Naive thymus-derived CD4-positive, alpha-beta T cell (primary cell): ENCODE measurements around the gene CCNL2. TPM values are rescaled to one million over a fixed set of nuclear protein-coding genes. Genes with fewer than 3 reads are reported as not detected.

Experiments used
- ATAC-seq: fragments of 150-1000 bp; cut with Tn5 transposase; 2 replicates; pipeline ENCODE4 v1.10.0; 2021; ENCODE audit warnings: mild to moderate bottlenecking, moderate library complexity
- CTCF ChIA-PET: fragments of 350-600 bp; sonication (Branson Sonifier 250); formaldehyde crosslinking; loops from one replicate; lab custom pipeline; 2021; ENCODE audit warnings: antibody characterized with exemption; lab: Charles Lee
- POLR2A ChIA-PET: fragments of 350-600 bp; sonication (Branson Sonifier 250); formaldehyde crosslinking; loops from one replicate; lab custom pipeline; 2021; ENCODE audit warnings: antibody characterized with exemption, inconsistent platforms; lab: Charles Lee
- DNase-seq, 9 donors: peaks; one replicate each; pipeline versions ENCODE4 v3.0.0 to v3.0.0-alpha.2; 2020 to 2022; ENCODE audit warnings: mixed read lengths in 1 of 9
- H3K27ac ChIP-seq: one replicate; pipeline ENCODE4 v1.7.0; 2013; ENCODE audit warnings: mild to moderate bottlenecking, low read depth, low read length, moderate library complexity
- H3K27me3 ChIP-seq, 2 donors: one replicate each; pipeline ENCODE4 v1.7.0; 2013; ENCODE audit warnings: low read length in 2 of 2, mild to moderate bottlenecking in 2 of 2, moderate library complexity in 2 of 2; ENCODE audit not compliant: control insufficient read depth in 2 of 2, insufficient read depth in 2 of 2
- H3K36me3 ChIP-seq, 3 experiments: 1 replicate in 2 of 3; 2 replicates in 1 of 3; pipeline ENCODE4 v1.7.0; 2013; ENCODE audit warnings: low read length in 3 of 3, mild to moderate bottlenecking in 3 of 3, moderate library complexity in 1 of 3; ENCODE audit not compliant: insufficient read depth in 3 of 3, control insufficient read depth in 2 of 3
- H3K4me1 ChIP-seq, 2 donors: one replicate each; pipeline ENCODE4 v1.7.0; 2013; ENCODE audit warnings: low read length in 2 of 2, mild to moderate bottlenecking in 2 of 2, moderate library complexity in 1 of 2; ENCODE audit not compliant: control insufficient read depth in 2 of 2, insufficient read depth in 2 of 2
- H3K4me3 ChIP-seq: 2 replicates; pipeline ENCODE4 v1.7.0; 2013; ENCODE audit warnings: mild to moderate bottlenecking, low read length
- H3K9me3 ChIP-seq, 3 experiments: 1 replicate in 2 of 3; 2 replicates in 1 of 3; pipeline ENCODE4 v1.7.0; 2013; ENCODE audit warnings: low read length in 3 of 3; ENCODE audit not compliant: control insufficient read depth in 2 of 3
- H3K27ac Mint-ChIP-seq, 9 donors: one replicate each; pipeline ENCODE4 v1.8.0; 2020 to 2022; ENCODE audit warnings: mixed read lengths in 9 of 9, mild to moderate bottlenecking in 8 of 9, moderate library complexity in 5 of 9, inconsistent platforms in 2 of 9
- H3K27me3 Mint-ChIP-seq, 5 donors: one replicate each; pipeline ENCODE4 v1.8.0; 2021 to 2022; ENCODE audit warnings: mixed read lengths in 5 of 5, mild to moderate bottlenecking in 1 of 5
- H3K36me3 Mint-ChIP-seq, 5 donors: one replicate each; pipeline ENCODE4 v1.8.0; 2020 to 2022; ENCODE audit warnings: mixed read lengths in 5 of 5, mild to moderate bottlenecking in 3 of 5, inconsistent platforms in 1 of 5
- H3K4me1 Mint-ChIP-seq, 7 donors: one replicate each; pipeline ENCODE4 v1.8.0; 2020 to 2022; ENCODE audit warnings: mixed read lengths in 7 of 7, mild to moderate bottlenecking in 3 of 7, inconsistent platforms in 1 of 7
- H3K4me3 Mint-ChIP-seq, 10 donors: one replicate each; pipeline ENCODE4 v1.8.0; 2020 to 2022; ENCODE audit warnings: mild to moderate bottlenecking in 10 of 10, mixed read lengths in 10 of 10, moderate library complexity in 6 of 10, inconsistent platforms in 2 of 10
- H3K9me3 Mint-ChIP-seq, 11 donors: one replicate each; pipeline ENCODE4 v1.8.0; 2020 to 2022; ENCODE audit warnings: mixed read lengths in 11 of 11, mild to moderate bottlenecking in 4 of 11, inconsistent platforms in 1 of 11, moderate library complexity in 1 of 11
- intact Hi-C, 2 donors: fragments of 100-400 bp; cut with micrococcal nuclease; formaldehyde crosslinking; loops; one replicate each; pipeline ENCODE4 v1.15.1; 2023
- polyA plus RNA-seq, 2 donors: library from polyadenylated mRNA; unstranded; fragments of 300-500 nt; fragmentation: Illumina TruSeq; gene quantifications; one replicate each; pipeline ENCODE4 v1.2.3, GENCODE V29; 2021
- total RNA-seq, 6 experiments: library from RNA in 5 of 6; stranded (reverse) in 5 of 6; gene quantifications; 1 replicate in 5 of 6; 2 replicates in 1 of 6; pipeline ENCODE4 v1.2.3 and lab custom pipeline; 2021 to 2026

CCNL2 gene
- total and polyA plus RNA-seq, 7 experiments from 2014 or later, result 16.3 to 403 (median 238) TPM

DNA sequence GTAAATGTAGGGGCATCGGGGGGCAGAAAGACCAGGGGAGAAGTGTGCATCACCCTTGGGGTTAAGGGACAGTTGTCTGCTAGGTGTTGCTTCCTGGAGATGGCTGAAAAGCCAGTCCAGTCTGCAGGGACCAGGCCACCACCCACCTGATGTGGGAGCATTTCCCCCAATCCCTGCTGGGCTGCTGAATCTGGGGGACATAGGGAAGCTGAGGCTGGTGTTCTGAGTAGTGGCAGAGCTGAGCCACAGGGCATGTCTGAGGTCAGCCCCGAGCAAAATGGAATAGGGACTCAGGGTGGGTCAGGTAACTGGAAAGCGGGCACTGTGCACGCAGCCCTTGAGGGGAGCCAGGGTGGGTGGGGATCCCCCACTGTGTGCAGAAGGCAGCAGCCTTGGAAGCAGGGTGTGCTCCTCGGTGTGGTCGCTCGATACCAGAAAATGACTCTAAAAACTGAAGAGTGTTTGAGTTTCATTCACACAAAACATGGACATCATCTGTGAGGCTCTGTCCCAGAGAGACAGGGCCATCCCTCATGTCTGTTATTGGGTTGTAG is 2.4 kb upstream of the CCNL2 start:
- H3K27ac Mint-ChIP-seq, result peak overlapping the region in 8 of 9 donors; percentile 21 to 89 (median 78)
- ChIA-PET POLR2A (no interaction called here), CTCF (interaction anchor here (0.6 kb wide), 1 partner anchor 109 kb away, joined by 5 read pairs; no protein-coding TSS in a partner anchor)
- H3K4me3 ChIP-seq, result no peak overlapping the region
- H3K4me3 Mint-ChIP-seq, result peak overlapping the region; percentile 37 to 94 (median 50)
- DNase-seq, result no peak
- peaks cover 0 to 32% (median 11%) of the 10 kb centered on the region in 5 donors for H3K36me3 Mint-ChIP-seq
- no peaks in the 10 kb centered on the region for H3K9me3 ChIP-seq
- no peaks in the 10 kb centered on the region for H3K27me3 ChIP-seq
- intact Hi-C loops, result loop anchor here in 1 of 2 donors (10.0 kb wide), 1 partner anchor 213 kb away; the partner anchor contains the start of gene MIB2
- peaks cover 13 to 62% (median 20%) of the 10 kb centered on the region in 3 experiments for H3K36me3 ChIP-seq
- H3K4me1 ChIP-seq, result peaks cover 31 to 34% of the 10 kb centered on the region in 2 donors
- H3K27ac ChIP-seq, result no peak overlapping the region
- no peak for ATAC-seq
- peaks cover 10 to 66% (median 44%) of the 10 kb centered on the region in 7 donors for H3K4me1 Mint-ChIP-seq
- H3K9me3 Mint-ChIP-seq, result peaks cover 0 to 6% (median 0%) of the 10 kb centered on the region in 11 donors
- no peaks in the 10 kb centered on the region for H3K27me3 Mint-ChIP-seq

DNA sequence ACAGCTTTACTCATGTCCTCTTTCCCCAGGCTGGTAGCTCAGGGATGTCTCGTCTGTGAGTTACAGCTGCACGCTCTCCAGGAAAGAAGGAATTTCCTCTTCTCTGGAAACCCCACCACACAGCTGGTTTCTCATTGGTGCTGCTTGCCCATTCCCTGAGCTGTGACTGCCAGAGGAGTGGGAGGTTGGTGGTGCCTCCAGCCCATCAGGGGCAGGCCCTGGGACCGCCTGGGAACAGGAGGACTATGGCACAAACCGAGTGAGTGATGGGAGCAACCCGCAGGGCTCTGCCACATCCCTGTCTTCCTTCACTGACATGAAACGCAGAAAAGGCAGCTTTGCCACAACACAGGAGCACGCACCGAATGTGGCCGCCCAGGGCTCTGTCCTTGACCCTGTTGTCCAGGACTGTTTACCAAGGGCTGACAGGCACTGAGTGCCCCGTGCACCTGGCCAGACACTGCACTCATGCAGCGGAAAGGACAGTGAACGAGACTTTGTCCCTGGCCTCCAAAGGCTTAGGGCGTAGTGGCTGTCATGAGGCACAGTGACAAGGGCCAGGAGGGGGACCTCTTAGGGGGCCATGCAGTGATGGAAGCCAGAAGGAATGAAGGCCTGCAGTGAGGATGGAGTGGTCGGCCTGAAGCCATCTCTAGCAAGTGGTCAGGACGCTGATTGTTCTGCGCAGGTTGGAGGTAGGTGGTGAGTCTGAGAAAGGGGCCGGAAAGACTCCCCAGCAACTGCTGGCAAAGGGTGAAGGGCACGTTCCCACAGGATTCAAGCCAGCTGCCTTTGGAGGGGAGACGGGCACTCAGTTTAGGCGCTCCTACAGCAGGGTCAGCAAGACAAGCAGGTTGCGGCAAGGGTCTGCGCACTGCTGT is 1.7 kb upstream of the CCNL2 start:
- CTCF ChIA-PET, result interaction anchor here (0.6 to 2.2 kb wide), 2 partner anchors 29 to 110 kb away, joined by 5 to 7 read pairs; no protein-coding TSS in a partner anchor
- no peak for ATAC-seq
- H3K27me3 ChIP-seq, result no peaks in the 10 kb centered on the region
- Mint-ChIP-seq H3K4me3 (peak overlapping the region; percentile 85 to 94 (median 90)), H3K27ac (peak overlapping the region; percentile 21 to 91 (median 88)), H3K4me1 (peaks cover 10 to 60% (median 39%) of the 10 kb centered on the region in 7 donors), H3K36me3 (peaks cover 0 to 28% (median 11%) of the 10 kb centered on the region in 5 donors), H3K9me3 (peaks cover 0 to 3% (median 0%) of the 10 kb centered on the region in 11 donors), H3K27me3 (no peaks in the 10 kb centered on the region)
- intact Hi-C loops, result loop anchor here in 1 of 2 donors (10.0 kb wide), 1 partner anchor 214 kb away; the partner anchor contains the start of gene MIB2
- peak overlapping the region; percentile 87 for H3K27ac ChIP-seq
- peaks cover 24 to 28% of the 10 kb centered on the region in 2 donors for H3K4me1 ChIP-seq
- peaks cover 13 to 62% (median 19%) of the 10 kb centered on the region in 3 experiments for H3K36me3 ChIP-seq
- DNase-seq, result no peak
- H3K4me3 ChIP-seq, result peak overlapping the region; percentile 99
- no peaks in the 10 kb centered on the region for H3K9me3 ChIP-seq
- POLR2A ChIA-PET, result interaction anchor here (0.7 to 3.4 kb wide), 8 partner anchors 10 to 213 kb away, joined by 3 to 59 read pairs (median 4); partner anchors contain the start of genes AURKAIP1 and UBE2J2

DNA sequence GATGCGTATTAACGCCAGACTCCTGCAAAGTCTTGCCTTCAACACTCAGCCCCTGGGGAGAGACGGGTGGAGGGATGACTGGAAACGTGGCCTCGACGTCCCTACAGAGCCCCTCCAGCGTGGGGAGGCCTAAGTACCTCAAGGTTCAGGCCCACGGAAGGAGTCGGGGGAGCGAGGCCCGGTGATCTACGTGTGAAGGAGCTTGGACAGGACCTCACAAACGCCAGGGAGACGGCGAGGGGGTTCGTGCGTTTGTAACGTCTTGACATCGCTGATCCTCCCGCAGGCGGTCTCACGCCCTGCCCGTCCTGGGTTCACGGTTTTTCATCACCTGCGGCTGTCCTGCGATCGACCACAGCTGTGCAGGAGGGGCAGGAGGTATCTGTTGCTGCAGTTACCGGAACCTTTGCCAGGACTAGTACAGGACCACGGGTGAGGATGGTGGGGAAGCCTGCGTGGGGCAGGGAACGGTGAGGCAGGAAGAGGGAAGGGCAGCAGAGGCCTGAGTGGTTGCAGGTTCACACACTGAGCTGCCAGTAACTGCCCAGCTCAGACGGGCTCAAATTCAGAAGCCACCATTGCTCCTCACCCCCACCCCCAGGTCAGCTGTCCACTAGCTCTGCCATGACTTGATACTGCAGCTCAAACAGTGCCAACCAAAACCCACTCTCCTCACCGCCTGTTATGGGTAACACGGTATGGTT is 889 bp upstream of the CCNL2 start:
- Histone ChIP-seq H3K4me3 (peak overlapping the region; percentile 99), H3K36me3 (peaks cover 11 to 63% (median 19%) of the 10 kb centered on the region in 3 experiments), H3K27me3 (no peaks in the 10 kb centered on the region), H3K27ac (peak overlapping the region; percentile 87), H3K4me1 (peaks cover 20 to 23% of the 10 kb centered on the region in 2 donors), H3K9me3 (no peaks in the 10 kb centered on the region)
- POLR2A ChIA-PET, result interaction anchor here (0.7 to 9.8 kb wide), 11 partner anchors 8 to 214 kb away, joined by 3 to 80 read pairs (median 6); partner anchors contain the start of genes AURKAIP1, MRPL20 and UBE2J2
- CTCF ChIA-PET, result interaction anchor here (1.2 to 2.2 kb wide), 2 partner anchors 12 to 28 kb away, joined by 3 to 7 read pairs; no protein-coding TSS in a partner anchor
- no peak for ATAC-seq
- H3K27me3 Mint-ChIP-seq, result no peaks in the 10 kb centered on the region
- H3K36me3 Mint-ChIP-seq, result peaks cover 0 to 28% (median 18%) of the 10 kb centered on the region in 5 donors
- peaks cover 18 to 61% (median 41%) of the 10 kb centered on the region in 7 donors for H3K4me1 Mint-ChIP-seq
- intact Hi-C loops, result loop anchor here (1.0 to 10.0 kb wide), 11 partner anchors 7 to 284 kb away; partner anchors contain the start of genes AURKAIP1 (in 2 of the 2), ATAD3A (in 1 of the 2), ATAD3B (in 1 of the 2) and C1orf159 (in 1 of the 2)
- peak overlapping the region; percentile 85 to 94 (median 90) for H3K4me3 Mint-ChIP-seq
- H3K9me3 Mint-ChIP-seq, result peaks cover 0 to 2% (median 0%) of the 10 kb centered on the region in 11 donors
- peak in 3 of 9 donors; percentile 14 to 31 (median 20) for DNase-seq
- H3K27ac Mint-ChIP-seq, result peak overlapping the region; percentile 78 to 93 (median 89)

DNA sequence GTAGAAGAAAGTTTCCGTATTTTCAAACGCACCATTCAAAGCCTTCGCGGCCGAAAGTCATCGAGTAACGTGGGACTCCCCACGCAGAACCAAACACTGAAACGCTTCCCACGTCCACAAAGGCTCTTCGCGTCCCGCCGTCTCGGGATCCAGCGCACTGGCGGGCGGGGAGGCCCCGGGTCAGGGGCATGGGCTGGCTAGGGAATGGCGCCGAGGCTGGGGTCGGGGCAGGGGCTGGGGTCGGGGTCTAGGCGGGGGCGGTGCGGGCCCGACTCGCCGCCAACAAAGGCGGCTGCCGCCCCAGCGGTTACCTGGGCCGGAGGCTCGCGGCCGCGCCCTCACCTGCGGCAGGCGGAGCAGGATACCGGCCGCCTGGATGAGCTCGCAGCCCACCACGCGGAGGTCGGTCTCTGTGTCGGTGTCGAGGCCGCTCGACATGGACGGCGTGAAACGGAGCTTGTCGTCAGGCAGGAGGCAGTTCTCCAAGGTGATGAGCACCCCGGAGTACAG is 403 bp downstream of the CCNL2 start:
- H3K27me3 Mint-ChIP-seq, result no peaks in the 10 kb centered on the region
- POLR2A ChIA-PET, result interaction anchor here (0.7 to 9.8 kb wide), 12 partner anchors 9 to 301 kb away, joined by 3 to 80 read pairs (median 6); partner anchors contain the start of genes ACAP3, AURKAIP1, MRPL20 and UBE2J2
- Histone ChIP-seq H3K4me1 (peaks cover 20 to 23% of the 10 kb centered on the region in 2 donors), H3K9me3 (no peaks in the 10 kb centered on the region), H3K36me3 (peaks cover 13 to 61% (median 24%) of the 10 kb centered on the region in 3 experiments), H3K4me3 (peak overlapping the region; percentile 82), H3K27ac (peak overlapping the region; percentile 91), H3K27me3 (no peaks in the 10 kb centered on the region)
- peak; percentile 1 for ATAC-seq
- peak overlapping the region; percentile 69 to 90 (median 87) for H3K27ac Mint-ChIP-seq
- CTCF ChIA-PET, result interaction anchor here (1.0 to 2.2 kb wide), 3 partner anchors 11 to 27 kb away, joined by 3 to 7 read pairs (median 5); no protein-coding TSS in a partner anchor
- H3K9me3 Mint-ChIP-seq, result peaks cover 0 to 2% (median 0%) of the 10 kb centered on the region in 11 donors
- H3K4me1 Mint-ChIP-seq, result peaks cover 22 to 66% (median 43%) of the 10 kb centered on the region in 7 donors
- intact Hi-C loops, result loop anchor here (1.0 to 2.0 kb wide), 10 partner anchors 9 to 282 kb away; partner anchors contain the start of genes AURKAIP1 (in 2 of the 2), ATAD3A (in 1 of the 2), ATAD3B (in 1 of the 2) and C1orf159 (in 1 of the 2)
- H3K36me3 Mint-ChIP-seq, result peaks cover 0 to 32% (median 20%) of the 10 kb centered on the region in 5 donors
- peak overlapping the region; percentile 85 to 94 (median 90) for H3K4me3 Mint-ChIP-seq
- DNase-seq, result no peak

DNA sequence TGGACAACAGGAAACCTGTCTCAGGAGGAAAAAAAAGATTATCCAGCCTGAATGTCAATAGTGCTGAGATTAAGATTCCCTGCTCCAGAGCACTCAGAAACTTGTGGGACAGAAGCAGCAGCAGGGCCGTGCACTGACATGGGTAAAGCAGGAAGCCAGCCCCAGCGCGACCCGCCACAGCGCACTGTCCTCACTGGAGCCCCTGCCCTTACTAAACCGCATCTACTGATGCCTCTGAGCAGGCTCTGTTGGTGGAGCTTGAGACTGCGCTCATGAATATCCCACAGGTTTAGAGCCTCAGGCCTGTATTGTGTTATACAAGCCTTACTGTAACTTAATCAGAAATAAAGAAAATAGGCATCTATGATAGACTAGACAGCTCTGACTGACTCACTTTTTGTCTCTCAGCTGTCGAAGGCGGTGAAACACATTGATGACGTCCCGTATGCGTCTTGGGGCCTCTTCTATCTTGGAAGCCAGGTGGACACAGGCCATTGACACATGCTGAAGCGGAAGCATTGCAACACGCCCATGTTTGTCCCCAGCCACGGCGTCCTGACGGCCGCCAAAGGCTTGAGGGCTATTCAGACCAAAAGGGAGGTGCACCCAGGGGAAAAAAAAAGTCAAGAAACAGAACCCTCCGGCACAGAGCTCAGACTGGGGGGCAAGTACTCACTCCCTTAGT is 1.2 kb downstream of the CCNL2 start:
- Histone ChIP-seq H3K9me3 (no peaks in the 10 kb centered on the region), H3K27ac (peak overlapping the region; percentile 91), H3K27me3 (no peaks in the 10 kb centered on the region), H3K36me3 (peaks cover 20 to 64% (median 32%) of the 10 kb centered on the region in 3 experiments), H3K4me1 (peaks cover 20 to 23% of the 10 kb centered on the region in 2 donors), H3K4me3 (peak overlapping the region; percentile 82)
- Mint-ChIP-seq H3K36me3 (peaks cover 0 to 34% (median 19%) of the 10 kb centered on the region in 5 donors), H3K27me3 (no peaks in the 10 kb centered on the region), H3K9me3 (peaks cover 0 to 2% (median 0%) of the 10 kb centered on the region in 11 donors), H3K27ac (peak overlapping the region; percentile 69 to 90 (median 86)), H3K4me1 (peaks cover 22 to 60% (median 41%) of the 10 kb centered on the region in 7 donors), H3K4me3 (peak overlapping the region; percentile 85 to 94 (median 89))
- CTCF ChIA-PET, result no interaction called here
- ATAC-seq (no peak), DNase-seq (no peak)
- intact Hi-C loops, result loop anchor here (2.0 kb wide), 3 partner anchors 73 to 123 kb away; partner anchors contain the start of genes CPTP (in 1 of the 2) and INTS11 (in 1 of the 2)
- POLR2A ChIA-PET, result interaction anchor here (0.9 to 9.8 kb wide), 3 partner anchors 10 to 23 kb away, joined by 6 to 80 read pairs (median 59); partner anchors contain the start of genes AURKAIP1 and MRPL20
